A673 (cell line): ENCODE measurements around the gene PNMA6E.

Source experiments
- CTCF ChIP-seq: fragments of 300-800, 200-600 bp; sonication (generic); conservative IDR thresholded peaks from 2 replicates; pipeline ENCODE4 v1.5.1; 2017; ENCODE audit warnings: low read depth, mild to moderate bottlenecking, antibody characterized with exemption, low read length, moderate library complexity, mixed read lengths
- EZH2 ChIP-seq: fragments of 200-600 bp; sonication (generic); IDR thresholded peaks from 2 replicates; pipeline ENCODE4 v1.6.1; 2017; ENCODE audit warnings: borderline replicate concordance, low read depth, mild to moderate bottlenecking, mixed read lengths, antibody characterized with exemption, low read length; ENCODE audit not compliant: poor library complexity, severe bottlenecking

GRCh38 chrX:153434801-153435200 is 33.7 kb upstream of the PNMA6E start:
- TF ChIP-seq CTCF (no peak), EZH2 (no peak)
